ENCODE results near the gene NPAS3.

The NPAS3 gene

DNA sequence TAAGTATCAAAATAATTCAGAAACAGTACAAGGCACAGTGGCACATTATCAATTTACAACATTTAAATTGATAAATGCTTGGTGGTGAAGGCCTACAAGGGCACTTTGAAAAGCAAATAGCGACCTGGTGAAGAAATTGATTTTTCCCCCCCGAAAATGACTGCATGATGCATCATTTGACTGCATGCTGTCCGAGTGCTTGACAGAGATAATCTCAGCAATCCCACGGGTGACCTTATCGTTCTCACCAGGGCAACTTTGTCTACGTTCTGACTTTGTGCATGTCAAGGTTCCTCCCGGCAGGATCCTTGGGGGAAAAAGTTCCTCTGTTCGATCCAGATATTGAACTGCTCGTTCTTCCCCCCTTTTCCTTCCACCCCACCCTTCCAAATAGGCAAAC lies 627.4 kb downstream of the NPAS3 start:
- DNase-seq: no peak

DNA sequence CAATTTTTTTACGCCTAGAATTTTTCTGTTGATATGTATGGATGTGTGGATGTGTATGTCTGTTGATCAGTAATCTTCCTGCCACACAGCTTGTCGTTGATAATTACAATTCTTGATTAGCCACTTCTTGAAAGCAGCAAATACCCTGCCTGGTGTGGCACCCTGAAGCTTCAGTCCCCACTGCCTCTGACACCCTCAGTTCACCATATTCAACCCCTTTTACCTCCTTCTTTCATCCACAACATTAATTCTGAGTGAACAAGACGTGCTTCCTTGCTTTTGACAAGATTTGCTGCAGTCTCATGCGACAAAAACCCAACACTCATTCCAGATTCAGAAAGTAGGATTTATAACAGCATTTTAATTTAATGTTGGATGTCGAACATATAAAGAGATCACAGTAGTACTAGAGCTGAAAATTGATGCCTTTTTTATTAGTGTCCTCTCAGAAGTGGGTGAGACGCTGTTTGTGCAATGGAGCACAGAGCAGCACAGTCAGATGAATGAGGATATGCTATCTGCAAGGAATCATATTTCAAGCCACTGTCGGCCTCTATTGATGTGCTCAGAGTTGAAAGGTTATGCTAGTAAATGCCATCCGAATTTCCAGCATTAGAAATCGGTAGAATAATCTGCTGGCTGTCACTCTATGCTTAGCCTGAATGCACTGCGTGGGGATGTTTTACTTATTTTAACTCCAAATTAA lies 628.5 kb downstream of the NPAS3 start:
- DNase-seq: no peak

DNA sequence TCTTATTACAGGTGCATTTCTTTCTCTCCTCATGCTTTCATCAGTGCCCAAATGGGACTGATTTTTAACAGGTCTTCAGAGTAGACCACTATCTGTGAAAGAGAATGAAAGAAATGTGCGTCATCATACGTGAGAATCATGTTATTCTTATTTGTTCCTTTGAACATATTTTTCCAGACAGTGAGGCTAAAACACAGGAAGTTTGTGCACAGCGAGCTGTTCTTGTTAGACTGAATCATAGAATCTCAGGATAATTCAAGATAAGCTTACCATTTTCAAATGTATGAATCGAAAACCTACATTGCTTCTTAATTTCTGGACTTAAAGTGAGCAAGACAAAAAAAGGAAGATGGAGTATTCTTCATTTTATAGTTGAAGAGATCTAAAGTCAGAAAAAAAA lies 629.1 kb downstream of the NPAS3 start:
- no peak for DNase-seq

GRCh38 chr14:33568935-33569579 lies 630.4 kb downstream of the NPAS3 start:
- no peak for DNase-seq

GRCh38 chr14:33569821-33570687 lies 631.4 kb downstream of the NPAS3 start:
- DNase-seq: no peak

GRCh38 chr14:33570694-33571310 lies 632.1 kb downstream of the NPAS3 start:
- no peak for DNase-seq

DNA sequence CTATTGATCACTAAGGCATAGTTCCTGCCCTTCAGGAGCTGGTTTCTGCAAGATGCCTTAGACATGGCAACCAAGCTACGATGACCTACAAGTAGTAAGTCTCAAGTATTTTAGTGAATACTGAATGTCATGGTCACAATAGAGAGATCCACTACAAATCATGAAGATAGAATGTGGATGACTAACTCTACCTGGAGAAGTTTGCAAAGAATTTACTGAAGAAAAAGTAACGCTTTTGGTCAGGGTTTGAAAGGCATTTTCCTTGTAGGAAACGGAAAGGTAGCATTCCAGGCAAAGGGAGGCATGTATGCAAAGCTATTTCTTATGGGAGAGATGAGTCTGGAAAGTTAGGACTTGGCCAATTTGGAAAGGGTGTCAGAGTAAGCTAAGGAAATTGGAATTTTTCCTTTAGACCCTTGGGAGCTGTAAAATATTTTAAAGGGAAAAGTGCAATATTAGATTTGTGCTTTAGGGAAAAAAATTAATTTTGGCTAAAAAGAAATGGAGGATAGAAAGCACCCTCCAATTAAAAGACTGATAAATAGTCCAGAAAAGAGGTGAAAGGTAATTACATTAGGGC lies 634.7 kb downstream of the NPAS3 start:
- DNase-seq: no peak

DNA sequence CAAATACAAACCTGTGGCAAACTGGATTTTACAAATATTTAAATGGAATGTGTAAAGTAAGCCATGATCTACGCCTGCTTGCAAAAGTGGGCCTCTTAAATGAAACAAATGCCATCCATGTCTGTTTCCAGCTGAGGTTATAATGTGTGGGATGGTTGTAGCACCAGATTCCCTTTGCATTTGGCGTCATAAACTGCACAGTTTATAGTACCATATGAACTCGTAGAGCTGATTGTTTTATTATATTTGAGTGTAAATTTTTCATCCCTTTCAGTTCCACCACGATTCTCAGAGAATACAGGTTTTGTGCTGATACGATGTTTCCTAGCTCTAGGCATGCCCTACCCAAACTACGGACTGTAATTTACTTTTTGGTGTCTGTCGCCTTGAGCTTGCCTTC lies 637.3 kb downstream of the NPAS3 start:
- no peak for DNase-seq

DNA sequence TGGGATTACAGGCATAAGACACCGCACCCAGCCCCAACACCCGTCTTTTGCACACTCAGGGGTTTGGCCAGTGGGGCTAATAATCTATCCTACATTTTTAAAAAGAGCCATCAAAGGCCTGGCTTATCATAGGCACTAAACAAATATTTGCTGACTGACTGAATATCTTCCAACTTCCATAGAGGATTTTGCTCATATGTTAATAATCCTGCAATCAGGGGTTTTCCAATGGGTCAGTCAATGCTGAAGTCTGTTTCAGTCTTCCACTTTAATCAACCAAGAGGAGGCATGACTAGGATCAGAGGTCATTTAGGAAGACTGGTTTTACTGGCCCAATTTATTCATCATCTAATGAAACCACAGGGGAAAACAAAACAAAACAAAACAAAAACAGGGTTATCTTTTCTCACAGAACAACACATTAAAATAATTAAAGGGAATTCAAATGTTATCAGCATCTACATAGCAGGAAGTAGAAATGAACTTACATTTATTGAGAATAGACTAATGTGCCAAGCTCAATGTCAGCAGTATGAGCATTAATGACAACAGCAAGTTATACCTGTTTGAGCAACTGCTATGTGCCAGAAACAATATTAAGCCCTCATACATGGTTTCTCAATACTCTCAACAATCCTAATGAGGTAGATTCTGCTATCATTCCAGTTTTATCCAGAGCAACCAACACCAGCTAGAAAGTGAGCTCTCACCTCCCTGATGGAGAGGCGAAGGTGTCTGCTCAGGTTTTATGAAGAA lies 640.0 kb downstream of the NPAS3 start:
- no peak for DNase-seq

DNA sequence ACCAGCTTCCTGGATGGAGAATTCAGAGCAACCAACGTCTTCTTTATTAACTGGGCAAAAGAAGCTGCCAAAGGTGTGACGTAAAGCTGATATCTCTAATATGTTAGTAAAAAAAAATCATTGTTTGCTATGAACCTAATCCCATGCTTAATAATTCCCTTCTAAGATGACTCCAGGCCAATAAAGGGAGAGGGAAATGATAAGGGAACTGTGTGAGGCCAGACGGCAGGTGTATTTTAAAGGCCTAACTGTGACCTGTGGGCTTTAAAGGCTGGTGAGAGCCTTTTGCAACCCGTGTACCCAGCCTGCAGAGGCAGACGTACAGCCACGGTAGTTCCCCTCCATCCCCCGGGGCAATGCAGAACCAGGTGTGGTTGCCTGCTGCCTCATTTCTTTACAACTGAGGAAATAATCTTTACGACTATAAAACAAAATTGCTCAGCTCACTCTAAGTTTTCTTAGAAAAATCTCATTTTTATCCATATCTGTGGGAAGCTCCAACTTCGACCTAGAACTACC lies 641.6 kb downstream of the NPAS3 start:
- DNase-seq: no peak

- no peak for DNase-seq
These were observed 642.2 kb downstream of the NPAS3 start for GRCh38 chr14:33580841-33581240.

GRCh38 chr14:33584697-33585096 lies 646.0 kb downstream of the NPAS3 start:
- DNase-seq: no peak

DNA sequence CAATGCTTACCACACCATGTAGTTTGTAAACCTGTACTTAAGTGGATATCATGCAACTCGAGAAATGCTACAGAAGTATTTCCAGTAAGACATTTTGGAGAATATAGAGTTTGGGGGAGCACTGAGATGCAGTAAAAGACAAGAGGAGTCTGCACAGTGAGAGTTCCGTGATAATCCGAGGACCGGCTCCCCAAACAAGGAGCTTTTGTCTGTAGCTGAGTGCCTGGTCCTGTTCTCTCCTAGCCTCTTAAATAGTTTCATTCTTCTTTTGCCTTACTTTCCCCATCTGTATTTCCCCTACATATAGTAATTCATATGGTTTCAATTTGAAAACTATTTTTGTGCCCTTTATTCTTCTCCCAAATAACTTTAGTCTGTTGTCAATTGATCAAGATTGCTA lies 648.1 kb downstream of the NPAS3 start:
- no peak for DNase-seq

- DNase-seq: no peak
These were observed 649.1 kb downstream of the NPAS3 start for GRCh38 chr14:33587791-33588190.

GRCh38 chr14:33588771-33589170 lies 650.1 kb downstream of the NPAS3 start:
- DNase-seq: no peak

GRCh38 chr14:33589334-33589733 lies 650.7 kb downstream of the NPAS3 start:
- DNase-seq: no peak

GRCh38 chr14:33590891-33591630 lies 652.4 kb downstream of the NPAS3 start:
- no peak for DNase-seq

DNA sequence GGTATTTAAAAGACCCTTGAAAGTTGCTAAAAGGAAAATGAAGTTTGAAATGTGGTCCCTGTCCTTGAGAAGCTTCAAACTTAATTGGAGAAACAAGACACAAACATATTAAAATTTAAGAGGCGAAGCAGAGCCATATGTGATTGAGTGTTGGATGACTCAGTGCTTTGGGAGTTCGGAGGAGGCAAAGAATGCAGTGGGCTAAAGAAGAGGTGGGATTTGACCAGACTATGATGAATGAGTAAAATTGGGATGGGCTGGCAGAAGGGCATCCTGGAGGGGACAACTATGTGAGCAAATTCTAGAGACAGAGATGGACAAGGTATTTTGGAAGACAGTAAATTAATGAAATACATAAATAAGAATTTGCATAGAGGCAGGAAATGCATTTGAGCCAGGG lies 653.6 kb downstream of the NPAS3 start:
- no peak for DNase-seq

DNA sequence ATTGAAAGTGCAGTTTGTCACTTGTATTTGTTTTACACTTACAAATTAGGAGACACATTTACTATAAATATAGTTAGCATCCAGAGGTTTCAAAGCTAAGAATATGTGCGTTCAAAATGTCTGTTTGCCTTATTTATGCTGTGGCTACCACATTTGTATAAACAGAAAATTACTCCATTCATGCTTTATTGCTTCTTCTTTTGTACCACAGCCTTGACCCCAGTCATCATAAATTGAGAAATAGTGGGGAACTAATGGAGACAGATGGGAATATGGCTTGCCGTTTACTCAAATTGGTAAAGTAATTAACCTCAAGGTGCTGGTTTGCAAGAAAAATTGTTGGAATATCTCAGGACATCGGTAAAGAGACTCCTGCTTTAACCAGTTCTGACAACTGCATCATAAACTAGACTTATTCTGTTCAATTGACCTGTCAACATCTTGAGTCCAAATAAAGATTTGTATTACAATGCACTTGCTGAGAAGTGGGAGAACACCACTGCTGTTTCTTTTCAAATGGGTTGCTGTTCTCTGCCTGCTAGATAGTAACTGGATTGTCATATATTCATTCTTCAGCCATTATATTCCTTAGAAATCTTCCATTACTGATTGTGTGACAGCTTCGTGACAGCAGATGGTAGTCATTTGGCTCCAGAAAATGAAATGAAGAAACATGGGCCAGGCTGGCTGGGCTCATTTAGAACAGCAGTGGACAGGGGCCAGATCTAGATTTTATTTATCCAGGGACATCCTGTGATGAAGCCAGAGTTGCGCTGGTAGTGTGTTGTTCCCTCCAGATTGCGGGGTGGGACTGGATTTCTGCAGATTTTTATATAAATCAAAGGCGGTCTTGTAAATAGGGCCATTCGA lies 657.8 kb downstream of the NPAS3 start:
- no peak for DNase-seq

DNA sequence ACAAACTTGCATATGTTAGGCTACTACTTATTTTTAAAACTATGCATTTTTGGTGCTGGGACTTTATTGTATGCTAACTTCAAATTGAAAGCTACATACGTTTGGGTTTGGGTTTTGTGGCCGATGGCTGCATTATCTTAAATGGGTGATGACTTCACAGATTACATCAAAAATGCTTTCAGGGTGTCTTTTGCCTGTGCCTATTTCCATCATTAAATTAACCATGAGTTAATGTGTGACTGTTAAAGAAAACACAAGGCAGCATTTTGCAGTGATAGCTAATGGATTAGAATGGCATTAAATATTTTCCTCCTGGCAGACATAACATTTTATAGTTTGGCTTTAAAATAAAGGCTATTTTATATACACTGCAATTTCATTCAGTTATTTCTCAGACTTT lies 659.9 kb downstream of the NPAS3 start:
- no peak for DNase-seq
